ENCODE data around the gene PCMT1.

PCMT1 gene

GRCh38 chr6:149856256-149856994 is 106.9 kb downstream of the PCMT1 start:
- no peak for DNase-seq

GRCh38 chr6:149857541-149857940 is 108.0 kb downstream of the PCMT1 start:
- DNase-seq, result no peak

- DNase-seq, result no peak
Observed at GRCh38 chr6:149859368-149859767, 109.8 kb downstream of the PCMT1 start.

DNA sequence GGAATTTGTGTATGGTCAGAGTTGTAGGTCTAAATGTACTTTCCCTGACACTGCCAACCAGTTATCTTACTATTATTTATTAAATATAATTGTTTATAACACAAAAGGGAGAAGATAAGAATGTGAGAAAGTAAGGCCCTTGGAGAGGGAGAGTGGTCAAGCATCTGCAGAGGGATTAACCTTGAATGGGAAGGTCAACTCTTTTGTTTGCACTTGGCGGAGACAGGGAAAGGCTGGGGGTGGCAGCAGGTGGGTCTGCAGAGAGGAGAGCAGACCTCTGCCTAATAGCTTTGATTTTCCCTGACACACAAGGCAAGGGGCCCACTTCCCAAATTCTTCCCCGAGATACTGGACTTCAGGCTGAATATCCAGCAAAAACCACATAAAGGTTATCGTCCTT is 110.4 kb downstream of the PCMT1 start:
- no peak for DNase-seq

DNA sequence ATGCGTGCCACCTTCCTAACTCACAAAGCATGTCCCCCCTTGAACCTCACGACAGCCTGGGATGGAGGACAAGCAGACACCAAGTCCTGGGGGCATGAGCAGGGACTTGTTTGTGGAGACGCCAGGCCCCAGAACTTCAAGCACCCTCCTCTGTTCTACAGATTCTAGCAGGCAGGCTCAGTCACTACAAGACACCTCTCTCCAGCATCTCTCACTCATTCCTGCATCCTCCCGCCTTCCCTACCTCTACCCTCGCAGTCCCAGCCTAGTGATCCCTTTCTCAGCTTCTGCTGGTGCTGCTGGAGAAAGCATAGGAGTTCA is 110.9 kb downstream of the PCMT1 start:
- no peak for DNase-seq

All from stimulated activated CD4-positive, alpha-beta T cell treated with anti-CD3 and anti-CD28 coated beads, Interleukin-2, amount 100 ng/mL, for 48 hours (primary cell).